SK-N-SH treated with all-trans-retinoic acid at 6 μM for 48 hours (cell line): ENCODE results near the gene DTX1.

ENCODE experiments used
- ARNTL ChIP-seq: fragments of 450-650 bp; formaldehyde crosslinking; IDR thresholded peaks from 2 replicates; pipeline ENCODE4 v1.5.0; 2020; ENCODE audit warnings: low read depth, mild to moderate bottlenecking, moderate library complexity, borderline replicate concordance
- BACH2 ChIP-seq: fragments of 250-450 bp; sonication (Bioruptor Pico); IDR thresholded peaks from 2 replicates; pipeline ENCODE4 v1.9.0; 2021; ENCODE audit warnings: mild to moderate bottlenecking, borderline replicate concordance
- CSDC2 ChIP-seq: fragments of 250-450 bp; sonication (Bioruptor Pico); IDR thresholded peaks from 2 replicates; pipeline ENCODE4 v1.5.0; 2020; ENCODE audit warnings: mild to moderate bottlenecking, moderate library complexity
- ISL1 ChIP-seq: fragments of 250-450 bp; sonication (Bioruptor Pico); IDR thresholded peaks from 2 replicates; pipeline ENCODE4 v2.1.2; 2022; ENCODE audit warnings: mild to moderate bottlenecking, moderate library complexity
- PATZ1 ChIP-seq: fragments of 250-450 bp; sonication (Bioruptor Pico); IDR thresholded peaks from 2 replicates; pipeline ENCODE4 v1.8.0; 2020; ENCODE audit warnings: mild to moderate bottlenecking, moderate library complexity, borderline replicate concordance
- RARB ChIP-seq: fragments of 250-450 bp; sonication (Bioruptor Pico); IDR thresholded peaks from 2 replicates; pipeline ENCODE4 v1.8.0; 2021; ENCODE audit warnings: mild to moderate bottlenecking, moderate library complexity
- TOX ChIP-seq: fragments of 250-450 bp; sonication (Bioruptor Pico); IDR thresholded peaks from 2 replicates; pipeline ENCODE4 v1.8.0; 2021; ENCODE audit warnings: mild to moderate bottlenecking, moderate library complexity, borderline replicate concordance
- ZFP30 ChIP-seq: fragments of 450-650 bp; formaldehyde crosslinking; IDR thresholded peaks from 2 replicates; pipeline ENCODE4 v1.5.0; 2022; ENCODE audit warnings: mild to moderate bottlenecking, moderate library complexity
- ZNF8 ChIP-seq: fragments of 450-650 bp; formaldehyde crosslinking; IDR thresholded peaks from 2 replicates; pipeline ENCODE4 v1.5.0; 2020; ENCODE audit warnings: mild to moderate bottlenecking, moderate library complexity

DNA sequence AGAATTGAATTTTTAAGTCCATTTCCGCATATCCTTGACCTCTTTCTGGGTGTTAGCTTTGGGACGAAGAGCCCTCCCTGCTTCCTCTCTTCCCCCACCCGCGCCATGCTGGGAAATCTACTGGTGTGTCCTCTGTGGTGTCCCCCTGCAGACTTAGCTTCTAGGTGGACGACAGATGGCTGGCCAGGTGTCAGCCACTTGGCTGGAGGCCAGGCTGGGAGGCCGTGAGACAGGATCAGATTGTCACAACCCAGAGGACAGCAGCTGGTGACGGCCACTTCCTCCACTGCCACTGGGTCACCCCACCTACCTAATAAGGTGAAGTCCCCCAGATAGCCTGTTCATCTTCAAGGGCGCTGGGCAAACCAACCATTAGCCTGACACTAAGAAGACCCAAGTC, 13.3 kb upstream of the DTX1 start:
- no peak for TF ChIP-seq ZNF8 (CRISPR knock-in tag)
- TF ChIP-seq ISL1 (CRISPR knock-in tag) = no peak
- TF ChIP-seq BACH2 (CRISPR knock-in tag) = no peak
- TF ChIP-seq CSDC2 (CRISPR knock-in tag) = no peak
- no peak for TF ChIP-seq PATZ1
- no peak for TF ChIP-seq ZFP30 (CRISPR knock-in tag)
- no peak for TF ChIP-seq RARB (CRISPR knock-in tag)
- TF ChIP-seq TOX (CRISPR knock-in tag) = no peak
- no peak for TF ChIP-seq ARNTL (CRISPR knock-in tag)
